Trophoblast cell (in vitro differentiated cells and primary cell): ENCODE measurements around the gene B3GALT4.

Experiments
- DNase-seq, 2 donors: peaks; one replicate each; pipeline ENCODE4 v3.0.0-alpha.2; 2016
- H2AFZ ChIP-seq: 2 replicates; pipeline ENCODE4 v1.6.1; 2013; ENCODE audit warnings: low read length, moderate library complexity, mild to moderate bottlenecking; ENCODE audit not compliant: insufficient read depth, poor library complexity
- H2AK5ac ChIP-seq: 2 replicates; pipeline ENCODE4 v1.6.1; 2013; ENCODE audit warnings: mild to moderate bottlenecking, low read length
- H2BK120ac ChIP-seq: 2 replicates; pipeline ENCODE4 v1.6.1; 2013; ENCODE audit warnings: low read length, mild to moderate bottlenecking, moderate library complexity; ENCODE audit not compliant: insufficient read depth, poor library complexity
- H2BK12ac ChIP-seq: 2 replicates; pipeline ENCODE4 v1.6.1; 2013; ENCODE audit warnings: mild to moderate bottlenecking, low read length, moderate library complexity
- H2BK5ac ChIP-seq: 2 replicates; pipeline ENCODE4 v1.6.1; 2013; ENCODE audit warnings: low read length, low read depth, moderate library complexity, mild to moderate bottlenecking; ENCODE audit not compliant: poor library complexity
- H3K14ac ChIP-seq: 2 replicates; pipeline ENCODE4 v1.6.1; 2013; ENCODE audit warnings: mild to moderate bottlenecking, low read length
- H3K18ac ChIP-seq: 2 replicates; pipeline ENCODE4 v1.6.1; 2013; ENCODE audit warnings: mild to moderate bottlenecking, low read length
- H3K23ac ChIP-seq: 2 replicates; pipeline ENCODE4 v1.6.1; 2013; ENCODE audit warnings: low read length
- H3K27ac ChIP-seq: 2 replicates; pipeline ENCODE4 v1.5.1; 2013; ENCODE audit warnings: low read depth, mild to moderate bottlenecking, inconsistent platforms, low read length, moderate library complexity
- H3K27me3 ChIP-seq: 2 replicates; pipeline ENCODE4 v1.6.1; 2013; ENCODE audit warnings: inconsistent platforms, mild to moderate bottlenecking, low read length, moderate library complexity; ENCODE audit not compliant: insufficient read depth
- H3K36me3 ChIP-seq, 2 experiments: 1 replicate in 1 of 2; 2 replicates in 1 of 2; pipeline ENCODE4 v1.6.1; 2013; ENCODE audit warnings: low read length in 2 of 2, mild to moderate bottlenecking in 2 of 2, moderate library complexity in 1 of 2; ENCODE audit not compliant: insufficient read depth in 2 of 2, control insufficient read depth in 1 of 2
- H3K4ac ChIP-seq: 2 replicates; pipeline ENCODE4 v1.6.1; 2013; ENCODE audit warnings: low read depth, mild to moderate bottlenecking, low read length, moderate library complexity
- H3K4me1 ChIP-seq, 2 experiments: 1 replicate in 1 of 2; 2 replicates in 1 of 2; pipeline ENCODE4 v1.6.1; 2013; ENCODE audit warnings: low read length in 2 of 2, mild to moderate bottlenecking in 2 of 2, moderate library complexity in 1 of 2; ENCODE audit not compliant: insufficient read depth in 2 of 2, control insufficient read depth in 1 of 2
- H3K4me2 ChIP-seq: 2 replicates; pipeline ENCODE4 v1.6.1; 2013; ENCODE audit warnings: inconsistent platforms, mild to moderate bottlenecking, low read length, moderate library complexity
- H3K4me3 ChIP-seq: 2 replicates; pipeline ENCODE4 v1.5.1; 2013; ENCODE audit warnings: mild to moderate bottlenecking, low read depth, low read length, inconsistent platforms
- H3K79me1 ChIP-seq: one replicate; pipeline ENCODE4 v1.6.1; 2013; ENCODE audit warnings: low read length
- H3K79me2 ChIP-seq: 2 replicates; pipeline ENCODE4 v1.6.1; 2013; ENCODE audit warnings: low read length, mild to moderate bottlenecking; ENCODE audit not compliant: control insufficient read depth, insufficient read depth, poor library complexity
- H3K9ac ChIP-seq: 2 replicates; pipeline ENCODE4 v1.6.1; 2013; ENCODE audit warnings: mild to moderate bottlenecking, low read length
- H3K9me3 ChIP-seq: 2 replicates; pipeline ENCODE4 v1.6.1; 2013; ENCODE audit warnings: low read depth, mild to moderate bottlenecking, control low read depth, inconsistent platforms, low read length; ENCODE audit not compliant: insufficient read depth
- H4K12ac ChIP-seq: 2 replicates; pipeline ENCODE4 v1.6.1; 2013; ENCODE audit warnings: low read depth, mild to moderate bottlenecking, low read length, moderate library complexity
- H4K8ac ChIP-seq: 2 replicates; pipeline ENCODE4 v1.6.1; 2013; ENCODE audit warnings: low read depth, mild to moderate bottlenecking, low read length, moderate library complexity
- H4K91ac ChIP-seq: one replicate; pipeline ENCODE4 v1.6.1; 2013; ENCODE audit warnings: low read depth, mild to moderate bottlenecking, low read length, moderate library complexity
- WGBS: extraction: QIAGEN DNeasy Blood & Tissue Kit; methylation state at CpG from one replicate; pipeline ENCODE4 v1.1.7; 2013; ENCODE audit warnings: missing lambda C conversion rate; ENCODE audit not compliant: insufficient read length, insufficient coverage; ENCODE audit errors: extremely low coverage; 5-methylcytosine and 5-hydroxymethylcytosine counted together

Gene B3GALT4

DNA sequence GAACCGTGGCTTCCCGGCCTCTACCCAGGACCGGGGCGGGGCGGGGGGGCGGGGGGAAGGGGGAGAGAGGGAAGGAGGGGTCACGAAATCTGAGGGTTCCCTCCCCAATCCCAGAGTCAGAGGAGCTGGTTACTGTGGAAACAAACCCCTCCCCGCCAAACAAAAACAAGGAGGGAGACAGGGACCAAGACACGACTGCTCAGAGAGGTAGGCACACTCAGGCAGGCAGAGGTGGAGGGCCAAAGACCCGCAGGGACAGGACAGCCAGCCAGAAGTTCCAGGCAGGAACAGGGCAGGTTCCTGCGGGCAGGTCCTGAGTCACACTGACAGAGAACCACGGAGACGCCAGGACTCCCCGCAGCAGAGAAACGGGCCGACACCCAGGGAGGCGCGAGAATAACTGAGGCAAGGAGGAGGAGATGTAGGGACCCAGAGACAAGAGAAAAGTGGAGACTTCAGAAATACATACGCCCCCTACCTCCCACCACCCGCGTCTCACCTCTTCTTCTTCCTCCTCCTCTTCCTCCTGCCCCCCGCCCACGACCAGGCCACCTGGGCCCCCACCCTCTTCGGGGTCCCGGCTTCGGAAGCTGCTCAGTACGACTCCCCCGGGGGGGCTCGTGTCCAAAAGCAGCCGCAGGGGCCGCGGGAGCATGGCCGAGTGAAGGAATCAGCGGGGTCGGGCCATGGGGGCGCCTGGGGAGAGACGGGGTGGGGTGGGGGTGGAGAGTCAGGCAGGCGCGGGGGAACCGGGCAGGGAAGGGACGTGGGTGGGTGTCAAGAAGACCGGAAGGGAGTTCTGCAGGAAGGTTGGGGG, 21.2 kb downstream of the B3GALT4 start:
- Histone ChIP-seq H3K18ac (peak overlapping the region; percentile 95), H3K4me1 (peaks cover 4 to 16% of the 10 kb centered on the region in 2 experiments), H3K4me3 (peak overlapping the region; percentile 72), H2BK12ac (no peak overlapping the region), H3K4me2 (peak overlapping the region; percentile 93), H3K27me3 (no peaks in the 10 kb centered on the region), H3K4ac (peak overlapping the region; percentile 50), H3K79me2 (peaks cover 22% of the 10 kb centered on the region), H3K9ac (peak overlapping the region; percentile 24), H3K79me1 (peaks cover 25% of the 10 kb centered on the region), H3K9me3 (peaks cover 1% of the 10 kb centered on the region), H3K27ac (peak overlapping the region; percentile 92), H2BK120ac (peak overlapping the region; percentile 64), H4K8ac (peak overlapping the region; percentile 95), H4K12ac (peak overlapping the region; percentile 76), H3K36me3 (peaks cover 25 to 29% of the 10 kb centered on the region in 2 experiments), H2AK5ac (no peak overlapping the region), H3K14ac (peak overlapping the region; percentile 84), H2AFZ (peak overlapping the region; percentile 46), H4K91ac (peak overlapping the region; percentile 95), H3K23ac (no peak overlapping the region), H2BK5ac (peak overlapping the region; percentile 94)
- peak; percentile 94 to 96 for DNase-seq
- no CpG with 5 or more reads among the region's 42 CpGs for WGBS

- peaks cover 20 to 25% of the 10 kb centered on the region in 2 experiments for H3K36me3 ChIP-seq
- peak within 1 kb of the TSS; percentile 92 for H3K9ac ChIP-seq
- DNase-seq, result no peak
- peak within 1 kb of the TSS; percentile 94 for H2BK5ac ChIP-seq
- no CpG with 5 or more reads among the region's 34 CpGs for WGBS
- no peaks in the 10 kb centered on the region for H3K27me3 ChIP-seq
- peak within 1 kb of the TSS; percentile 77 for H4K12ac ChIP-seq
- H4K91ac ChIP-seq, result peak within 1 kb of the TSS; percentile 95
- H2AFZ ChIP-seq, result peak within 1 kb of the TSS; percentile 61
- peak within 1 kb of the TSS; percentile 82 for H3K4ac ChIP-seq
- H2BK12ac ChIP-seq, result peak within 1 kb of the TSS; percentile 68
- peak within 1 kb of the TSS; percentile 95 for H3K18ac ChIP-seq
- peak within 1 kb of the TSS; percentile 58 for H2AK5ac ChIP-seq
- H3K79me1 ChIP-seq, result peaks cover 25% of the 10 kb centered on the region
- peak within 1 kb of the TSS; percentile 84 for H2BK120ac ChIP-seq
- H3K9me3 ChIP-seq, result peaks cover 1% of the 10 kb centered on the region
- H3K4me1 ChIP-seq, result peaks cover 4 to 16% of the 10 kb centered on the region in 2 experiments
- H3K79me2 ChIP-seq, result peaks cover 22% of the 10 kb centered on the region
- peak within 1 kb of the TSS; percentile 95 for H4K8ac ChIP-seq
- no peak within 1 kb of the TSS for H3K23ac ChIP-seq
- peak within 1 kb of the TSS; percentile 98 for H3K14ac ChIP-seq
- peak within 1 kb of the TSS; percentile 92 for H3K27ac ChIP-seq
- H3K4me3 ChIP-seq, result peak within 1 kb of the TSS; percentile 95
- H3K4me2 ChIP-seq, result peak within 1 kb of the TSS; percentile 93
These were observed 21.9 kb downstream of the B3GALT4 start, which contains the start of gene RGL2 for GRCh38 chr6:33298773-33299236. Gene RGL2, minus strand, starts transcription at chr6:33298942. Its CDS starts 332 bp downstream, at chr6:33298610.

- peaks cover 4 to 16% of the 10 kb centered on the region in 2 experiments for H3K4me1 ChIP-seq
- H4K12ac ChIP-seq, result peak overlapping the region; percentile 77
- H3K27me3 ChIP-seq, result no peaks in the 10 kb centered on the region
- peak overlapping the region; percentile 68 for H2BK12ac ChIP-seq
- H4K8ac ChIP-seq, result peak overlapping the region; percentile 95
- peak overlapping the region; percentile 98 for H3K14ac ChIP-seq
- peak overlapping the region; percentile 84 for H2BK120ac ChIP-seq
- peak overlapping the region; percentile 95 for H3K4me3 ChIP-seq
- peak overlapping the region; percentile 94 for H2BK5ac ChIP-seq
- no CpG with 5 or more reads among the region's 54 CpGs for WGBS
- H3K27ac ChIP-seq, result peak overlapping the region; percentile 92
- peaks cover 25% of the 10 kb centered on the region for H3K79me1 ChIP-seq
- peak overlapping the region; percentile 91 for H3K18ac ChIP-seq
- H3K23ac ChIP-seq, result no peak overlapping the region
- peak; percentile 97 to 98 for DNase-seq
- peak overlapping the region; percentile 95 for H4K91ac ChIP-seq
- peak overlapping the region; percentile 58 for H2AK5ac ChIP-seq
- H3K4me2 ChIP-seq, result peak overlapping the region; percentile 93
- H3K36me3 ChIP-seq, result peaks cover 24 to 27% of the 10 kb centered on the region in 2 experiments
- peaks cover 1% of the 10 kb centered on the region for H3K9me3 ChIP-seq
- peak overlapping the region; percentile 61 for H2AFZ ChIP-seq
- peak overlapping the region; percentile 92 for H3K9ac ChIP-seq
- H3K79me2 ChIP-seq, result peaks cover 22% of the 10 kb centered on the region
- H3K4ac ChIP-seq, result peak overlapping the region; percentile 82
These were observed 22.5 kb downstream of the B3GALT4 start for GRCh38 chr6:33299237-33299944.

GRCh38 chr6:33301877-33302276, 25.0 kb downstream of the B3GALT4 start:
- Histone ChIP-seq H3K79me1 (peaks cover 25% of the 10 kb centered on the region), H3K4me3 (no peak overlapping the region), H3K27ac (no peak overlapping the region), H3K4me1 (peaks cover 2 to 4% of the 10 kb centered on the region in 2 experiments), H4K91ac (no peak overlapping the region), H3K9ac (no peak overlapping the region), H3K4ac (no peak overlapping the region), H4K12ac (no peak overlapping the region), H3K4me2 (no peak overlapping the region), H3K27me3 (no peaks in the 10 kb centered on the region), H3K14ac (no peak overlapping the region), H2AK5ac (no peak overlapping the region), H2BK12ac (no peak overlapping the region), H2AFZ (no peak overlapping the region), H3K36me3 (peaks cover 10 to 18% of the 10 kb centered on the region in 2 experiments), H2BK120ac (no peak overlapping the region), H3K9me3 (no peaks in the 10 kb centered on the region), H4K8ac (no peak overlapping the region), H3K79me2 (peaks cover 15% of the 10 kb centered on the region), H3K23ac (no peak overlapping the region), H2BK5ac (no peak overlapping the region), H3K18ac (no peak overlapping the region)
- no CpG with 5 or more reads among the region's 3 CpGs for WGBS
- no peak for DNase-seq
